GM19452 (cell line): ENCODE results near the gene RARG.

Experiments
- ATAC-seq: cut with Tn5 transposase; IDR thresholded peaks from one replicate; pipeline ENCODE4 v1.9.1; 2021; ENCODE audit not compliant: unreplicated experiment

RARG gene

DNA sequence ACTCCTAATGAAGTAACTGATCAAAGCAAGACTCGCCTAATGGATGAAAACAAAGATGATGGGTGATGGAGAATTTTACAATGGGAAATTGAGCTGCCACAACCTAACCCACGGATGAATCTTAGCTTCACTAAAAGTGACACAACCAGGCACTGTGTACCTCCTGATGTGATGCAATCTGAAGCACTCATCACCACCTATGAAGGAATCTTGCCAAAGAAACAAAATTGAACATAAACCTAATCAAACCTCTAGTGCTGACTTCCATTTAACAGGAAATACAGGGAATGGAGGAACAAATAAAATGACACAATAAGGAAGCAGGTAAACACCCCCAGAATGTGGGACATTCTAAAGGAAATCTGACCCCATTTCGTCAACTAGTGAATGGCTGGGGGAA, 13.3 kb upstream of the RARG start:
- no peak for ATAC-seq

DNA sequence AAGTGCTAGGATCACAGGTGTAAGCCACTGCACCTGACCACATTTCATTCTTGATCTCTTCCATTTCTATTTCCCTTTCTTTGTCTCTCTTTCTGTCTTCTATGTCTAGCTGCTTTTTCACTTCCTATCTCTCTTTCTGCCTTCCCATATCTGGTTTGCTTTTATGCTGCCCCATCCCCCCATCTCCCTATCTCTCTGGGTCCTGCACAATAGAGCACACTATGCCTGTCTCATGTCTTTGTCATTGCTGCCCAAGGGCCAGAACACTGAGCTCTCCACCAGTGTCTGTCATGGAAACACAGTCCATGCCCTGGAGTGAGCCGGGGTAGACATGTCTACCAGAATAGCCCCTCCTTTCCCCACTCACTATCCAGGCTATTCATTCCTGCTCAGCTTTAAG, 12.3 kb upstream of the RARG start:
- no peak for ATAC-seq

DNA sequence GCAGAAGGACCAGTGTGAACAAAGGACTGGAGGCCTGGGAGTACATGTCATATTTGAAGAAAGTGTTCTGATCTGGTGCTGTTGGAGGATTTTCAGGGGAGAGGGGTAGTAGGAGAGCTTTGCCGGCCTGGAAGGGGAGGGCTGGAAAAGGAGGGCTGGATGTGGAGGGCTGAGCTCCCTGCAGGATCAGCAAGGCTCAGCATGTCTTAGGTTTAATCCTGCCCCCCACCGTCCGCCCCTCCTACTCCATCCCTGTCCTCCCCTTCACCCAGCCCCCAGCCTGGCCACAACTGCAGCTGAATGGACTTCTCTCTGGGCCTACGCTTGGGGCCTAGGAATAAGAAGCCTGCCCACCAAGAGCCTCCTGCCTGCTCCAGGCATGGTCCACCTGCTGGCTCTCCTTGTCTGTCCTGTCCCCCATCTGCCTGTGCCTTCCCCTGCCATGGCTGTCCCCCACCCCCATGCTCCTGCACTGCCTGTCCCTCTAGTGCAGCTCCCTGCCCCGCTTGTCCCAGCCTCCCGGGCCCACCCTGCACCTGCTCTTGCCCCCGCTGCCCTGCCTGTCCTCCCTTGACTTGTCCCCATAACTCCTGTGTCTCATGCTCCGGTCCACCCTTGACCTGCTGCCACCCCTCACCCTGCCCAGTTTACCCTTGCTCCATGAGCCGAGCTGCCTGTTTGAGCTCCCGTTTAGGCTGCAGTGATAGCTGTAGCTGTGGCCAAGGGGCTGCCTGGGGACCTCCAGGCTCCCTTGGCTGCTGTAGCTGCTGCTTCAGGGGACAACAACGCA, 9.8 kb upstream of the RARG start:
- no peak for ATAC-seq

DNA sequence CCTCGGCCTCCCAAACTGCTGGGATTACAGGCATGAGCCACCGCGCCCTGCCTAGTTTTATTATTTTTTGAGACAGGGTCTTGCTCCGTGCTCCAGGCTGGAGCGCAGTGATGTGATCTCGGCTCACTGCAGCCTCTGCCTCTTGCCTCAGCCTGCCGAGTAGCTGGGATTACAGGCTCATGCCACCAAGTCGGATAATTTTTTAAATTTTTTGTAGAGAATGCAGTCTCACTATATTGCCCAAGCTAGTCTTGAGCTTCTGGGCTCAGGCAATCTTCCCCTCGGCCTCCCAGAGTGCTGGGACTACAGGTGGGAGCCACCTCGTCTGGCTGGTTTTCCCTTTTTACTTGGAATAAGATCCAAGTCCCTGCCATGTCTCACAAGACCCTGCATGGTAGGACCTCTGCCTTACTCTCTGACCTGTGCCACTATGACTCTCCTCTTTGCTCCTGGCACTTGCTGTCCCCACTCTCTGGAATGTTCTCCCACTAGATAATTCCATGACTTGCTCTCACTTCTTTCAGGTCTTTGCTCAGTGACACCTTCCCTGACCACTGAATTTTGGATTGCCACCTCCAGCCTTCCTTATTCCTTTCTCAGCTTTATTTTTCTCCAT, 7.7 kb upstream of the RARG start:
- ATAC-seq, result no peak

DNA sequence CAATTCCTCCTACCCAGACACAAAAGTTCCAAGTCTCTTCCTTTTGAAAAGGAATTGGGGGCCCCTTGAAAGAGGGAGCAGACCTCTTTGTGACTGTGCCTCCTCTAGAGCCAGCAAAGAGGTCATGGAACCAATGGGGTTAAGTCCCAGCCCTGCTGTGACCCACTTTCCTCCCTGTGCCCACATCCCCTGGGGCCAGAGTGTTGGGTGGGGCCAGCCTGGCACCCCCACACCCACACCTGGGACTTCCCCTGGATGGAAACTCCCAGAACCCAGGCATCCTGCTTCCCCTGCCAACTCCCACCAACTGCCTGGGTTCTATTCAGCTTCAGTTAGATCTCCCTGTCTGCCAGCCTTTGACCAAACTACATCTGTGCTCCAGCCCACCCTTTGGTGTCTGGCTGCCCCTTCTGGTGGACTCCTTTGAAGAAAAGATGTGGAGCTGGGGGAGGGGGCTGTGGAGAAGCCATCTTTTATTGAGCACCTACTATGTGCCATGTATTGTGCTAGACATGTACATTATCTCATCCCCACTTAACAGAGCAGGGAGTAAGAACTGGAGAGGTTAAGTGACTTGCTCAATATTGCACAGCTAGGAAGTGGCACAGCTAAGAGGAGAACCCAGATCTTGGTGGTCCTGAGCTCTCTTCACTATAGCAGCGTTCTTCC, 4.6 kb upstream of the RARG start:
- no peak for ATAC-seq

DNA sequence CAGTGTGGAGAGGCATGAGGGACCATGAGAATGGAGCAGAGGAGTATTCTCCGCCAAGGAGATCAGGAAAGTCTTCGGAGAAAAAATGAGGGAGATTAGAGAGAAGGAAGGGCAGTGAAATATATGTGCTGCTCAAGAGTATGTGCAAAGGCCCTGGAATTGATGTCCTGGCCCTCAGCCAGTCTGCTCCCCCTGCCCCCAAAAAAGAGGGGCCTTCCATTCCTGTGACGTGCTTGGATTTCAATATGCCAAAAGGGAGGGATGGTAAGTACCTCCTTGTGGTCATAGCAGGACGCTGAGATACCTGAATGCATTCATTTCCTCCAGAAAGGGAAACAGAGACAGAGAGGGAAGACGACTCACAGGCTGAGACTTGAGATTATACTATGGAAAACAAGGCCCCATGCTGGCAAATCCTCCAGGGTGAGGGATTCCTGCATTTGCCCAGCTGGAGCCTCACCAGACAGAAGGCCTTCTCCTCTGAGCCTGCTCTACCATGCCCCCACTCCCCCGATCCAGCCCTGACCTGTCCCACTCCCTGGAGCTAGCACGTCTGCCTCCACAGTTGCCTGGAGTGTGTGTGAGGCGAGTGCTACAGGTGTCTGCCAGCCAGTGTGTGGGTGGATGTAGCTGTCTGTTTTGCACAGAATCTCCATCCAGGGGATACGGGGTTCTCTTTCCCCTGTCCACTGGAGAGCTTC, 3.9 kb upstream of the RARG start:
- no peak for ATAC-seq

DNA sequence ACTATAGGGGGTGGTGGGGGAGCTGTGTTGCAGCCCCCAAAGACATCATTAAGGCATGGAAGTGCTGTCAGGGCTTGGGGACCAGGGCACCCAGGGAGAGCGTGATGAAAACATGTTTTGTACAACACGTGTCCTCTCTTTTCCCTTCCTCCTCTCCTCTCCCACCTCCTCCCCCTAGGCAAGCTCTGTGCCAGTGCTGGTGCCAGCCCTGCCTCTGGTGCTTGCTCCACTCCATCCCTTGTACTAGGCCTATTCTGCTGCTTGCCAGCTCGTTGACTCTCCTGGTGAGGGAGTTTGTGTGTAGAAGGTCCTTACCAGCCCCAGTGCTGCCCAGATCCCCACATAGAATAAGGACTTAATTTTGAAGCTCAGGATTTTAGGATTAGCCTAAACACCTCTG, 3.2 kb upstream of the RARG start:
- ATAC-seq, result no peak

DNA sequence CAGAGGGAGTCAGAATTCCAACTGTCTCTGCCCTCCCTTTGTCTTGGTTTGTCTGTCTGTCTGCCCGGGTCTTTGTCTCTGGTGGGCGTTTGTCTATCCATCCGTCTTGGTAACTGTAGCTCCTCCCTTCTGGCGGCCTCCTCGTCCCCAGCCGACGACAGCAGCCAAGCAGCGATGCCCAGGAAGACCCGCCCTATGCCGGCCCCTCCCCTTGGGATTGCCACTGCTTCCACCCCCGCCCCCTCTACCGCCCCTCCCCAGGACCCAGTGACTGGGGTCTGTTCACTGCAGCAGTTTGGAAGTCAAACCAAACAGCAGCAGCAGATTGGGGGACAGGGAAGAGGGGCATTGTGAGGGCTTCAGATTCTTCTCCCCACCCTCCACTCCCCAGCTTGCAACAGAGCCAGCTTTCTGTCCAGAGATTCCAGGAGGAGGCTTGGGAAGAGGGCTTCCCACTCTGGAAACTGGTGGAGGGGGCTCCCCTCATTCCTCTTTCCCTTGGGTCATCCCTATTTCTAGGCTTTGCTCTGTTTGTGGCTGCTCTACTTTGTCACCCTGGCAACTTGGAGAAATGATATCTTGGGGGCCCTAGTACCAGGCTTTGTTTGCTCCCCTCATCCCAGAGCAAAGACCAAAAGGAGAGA, 2.4 kb upstream of the RARG start:
- no peak for ATAC-seq

DNA sequence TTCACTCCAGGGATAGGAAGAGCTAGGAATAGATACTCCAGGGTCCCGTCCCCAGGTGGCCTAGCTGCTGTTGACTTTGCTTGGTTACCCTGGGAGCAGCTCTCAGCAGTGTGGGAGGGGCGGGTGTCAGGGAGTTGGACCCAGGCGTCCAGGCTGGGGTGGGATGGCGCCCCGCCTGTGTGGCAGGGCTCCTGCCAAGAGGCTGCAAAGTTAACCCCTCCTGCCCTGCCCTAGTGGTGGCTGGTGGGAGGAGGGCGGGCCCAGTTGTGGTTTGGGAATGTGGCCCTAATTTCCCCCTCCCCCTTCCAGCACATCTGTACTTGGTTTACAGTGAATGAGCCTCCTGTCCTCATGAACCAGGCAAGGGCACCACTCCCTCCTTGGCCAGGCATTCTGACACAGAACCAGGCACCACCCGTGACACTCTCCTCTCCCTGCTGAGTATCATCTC, 1.7 kb upstream of the RARG start:
- no peak for ATAC-seq

DNA sequence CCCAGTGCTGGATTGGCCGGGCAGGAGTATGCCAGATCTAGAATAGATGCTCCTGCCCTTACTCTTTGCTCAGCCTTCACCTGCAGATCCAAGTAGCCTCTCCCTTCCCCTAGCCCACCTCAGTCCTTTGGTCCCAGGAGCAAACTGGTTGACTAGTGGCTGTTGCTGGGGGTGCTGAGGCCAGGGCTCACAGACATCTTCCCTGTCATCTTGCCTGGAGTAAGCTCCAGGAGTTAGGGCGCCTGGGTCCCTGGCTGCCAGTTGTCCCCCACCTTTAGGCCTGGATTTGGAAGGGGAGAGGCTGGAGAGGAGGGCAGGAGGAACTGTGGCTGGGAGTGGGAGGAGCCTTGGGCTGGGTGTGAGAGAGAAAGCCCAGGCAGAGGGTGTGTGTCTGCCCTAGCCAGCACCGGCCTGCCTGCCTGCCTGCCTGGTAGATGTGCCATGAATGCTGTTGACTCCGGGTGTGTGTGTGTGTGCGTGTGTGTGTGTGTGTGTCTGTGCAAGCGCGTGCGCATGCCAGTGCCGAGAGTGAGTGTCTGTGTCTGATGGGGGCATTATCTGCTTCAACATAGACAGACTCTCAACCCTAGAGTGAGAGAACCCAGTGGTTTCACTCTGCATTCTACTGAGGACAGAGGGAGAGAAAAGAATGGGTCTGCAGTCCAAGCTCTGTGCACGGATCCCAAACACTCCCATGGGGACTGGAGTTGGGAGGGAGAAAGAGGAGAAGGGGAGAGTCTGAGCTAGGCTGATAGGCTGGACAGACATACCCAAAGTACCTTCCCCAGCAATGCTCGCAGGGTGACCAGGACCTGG, 845 bp upstream of the RARG start:
- no peak for ATAC-seq

DNA sequence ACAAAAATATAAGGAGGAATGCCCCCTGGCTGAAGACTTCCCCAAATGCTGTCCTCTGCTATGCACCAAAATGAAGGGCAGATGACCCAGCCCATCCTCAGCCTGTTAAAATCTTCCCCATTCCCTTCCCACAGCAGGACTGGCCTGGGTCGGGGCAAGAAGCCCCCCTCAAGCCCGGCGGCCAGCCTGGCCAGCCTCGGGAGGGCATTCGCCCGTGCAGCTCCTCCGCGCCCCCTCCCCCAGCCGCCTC, 413 bp downstream of the RARG start:
- ATAC-seq, result no peak

DNA sequence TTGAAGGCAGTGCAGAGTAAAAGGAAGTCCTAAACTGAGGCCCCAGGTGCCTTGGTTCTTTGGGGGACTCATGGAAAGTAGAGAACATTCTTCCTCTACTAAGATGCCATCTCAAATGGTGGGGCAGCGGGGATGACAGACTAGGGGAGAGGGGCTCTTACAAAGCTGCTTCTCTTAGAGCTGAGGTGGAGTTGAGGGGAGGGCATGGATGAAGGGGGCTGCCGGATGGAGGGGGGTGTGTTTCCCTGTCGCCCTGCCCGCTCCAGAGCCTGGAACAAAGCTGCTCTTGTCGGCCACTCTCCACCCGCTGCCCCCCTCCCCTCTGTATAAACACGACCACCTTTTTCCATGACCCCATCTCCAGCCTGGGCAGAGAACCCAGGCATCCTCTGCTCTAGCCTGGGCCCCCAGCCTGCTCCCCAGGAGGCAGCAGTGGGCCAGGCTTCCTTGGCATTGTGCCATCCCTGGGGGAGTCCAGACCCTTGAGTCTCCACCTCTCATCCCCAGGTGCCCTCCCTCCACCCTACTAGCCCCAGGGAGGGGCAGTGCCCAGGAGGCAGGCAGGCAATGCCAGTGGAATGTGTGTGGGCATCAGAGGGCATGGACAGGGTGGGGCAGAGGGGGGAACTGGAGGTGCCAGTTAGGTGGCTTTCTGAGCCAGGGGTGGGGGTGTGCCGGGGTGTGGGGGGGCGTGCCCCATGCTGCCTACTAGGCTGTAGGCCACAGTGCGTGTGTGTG, 1.7 kb downstream of the RARG start:
- ATAC-seq, result no peak

DNA sequence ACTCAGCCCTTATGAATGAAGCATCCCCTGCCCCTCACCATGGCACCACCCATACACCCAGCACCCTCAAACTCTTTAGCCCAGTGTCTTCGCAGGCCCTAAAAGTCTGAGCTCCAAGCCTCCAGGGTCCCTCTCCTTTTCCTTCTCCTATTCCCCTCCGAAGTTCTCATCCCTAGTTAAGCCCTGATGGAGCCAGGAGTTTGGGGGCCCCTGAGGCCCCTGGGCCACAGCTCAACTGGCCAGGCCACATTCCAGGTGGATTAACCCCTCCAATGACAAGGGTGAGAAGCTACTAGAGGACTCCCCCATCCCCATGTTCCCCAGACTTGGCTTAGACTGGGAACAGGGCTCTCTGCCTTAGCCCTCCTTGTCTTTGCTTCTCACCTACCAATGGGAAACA, 2.6 kb downstream of the RARG start:
- ATAC-seq, result no peak

DNA sequence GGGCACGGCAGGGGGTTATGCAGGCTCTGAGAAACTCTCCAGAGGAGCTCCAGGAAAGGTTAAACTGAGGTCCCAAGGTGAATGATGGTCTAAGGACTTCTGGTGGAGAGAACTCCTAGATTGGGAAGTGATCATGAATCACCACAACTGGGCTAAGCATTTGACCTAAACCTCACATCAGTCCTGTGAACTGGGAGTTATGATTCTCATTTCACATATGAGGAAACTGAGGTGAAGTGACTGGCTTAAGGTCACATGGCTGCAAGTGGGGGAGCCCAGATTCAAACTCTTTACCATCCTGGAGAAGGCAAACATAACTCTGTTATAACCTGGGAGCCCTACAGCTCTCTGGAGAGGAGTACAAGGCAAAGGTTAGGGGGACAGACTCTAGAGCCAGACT, 4.2 kb downstream of the RARG start:
- ATAC-seq, result no peak

DNA sequence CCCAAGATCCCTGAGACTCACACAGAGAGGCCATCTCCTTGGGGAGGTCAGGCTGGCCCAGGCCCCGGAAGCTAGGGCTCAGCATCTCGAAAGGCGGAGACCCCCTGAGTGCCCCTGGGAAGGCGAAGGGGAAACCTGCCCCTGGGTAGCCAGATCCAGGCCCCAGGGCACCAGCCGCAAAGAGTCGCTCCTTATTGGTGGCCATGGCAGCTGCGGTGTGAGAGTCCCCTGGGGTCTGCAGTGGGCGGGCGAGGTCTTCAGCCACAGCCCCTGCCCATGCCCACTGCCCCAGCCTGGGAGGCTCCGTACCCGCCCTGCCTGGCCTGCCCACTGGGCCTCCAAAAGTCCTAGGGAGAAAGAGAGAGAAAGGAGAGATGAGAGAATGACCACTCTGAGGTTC, 4.7 kb downstream of the RARG start:
- no peak for ATAC-seq

DNA sequence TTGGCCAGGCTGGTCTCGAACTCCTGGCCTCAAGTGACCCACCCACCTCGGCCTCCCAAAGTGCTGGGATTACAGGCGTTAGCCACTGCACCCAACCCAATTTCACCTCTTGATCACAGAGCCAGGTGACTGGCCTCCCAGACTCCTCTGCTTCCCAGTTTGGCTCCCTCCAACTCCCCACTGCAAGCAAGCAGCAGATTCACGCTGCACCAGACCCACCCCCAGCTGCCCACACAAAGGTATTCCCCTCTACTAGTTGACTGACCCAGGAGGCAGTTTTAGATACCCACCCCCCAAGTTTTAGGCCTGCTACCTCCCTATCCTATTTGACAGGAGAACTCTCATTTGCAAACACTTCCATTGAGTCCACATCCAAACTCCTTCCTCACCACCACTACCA, 5.2 kb downstream of the RARG start:
- no peak for ATAC-seq

DNA sequence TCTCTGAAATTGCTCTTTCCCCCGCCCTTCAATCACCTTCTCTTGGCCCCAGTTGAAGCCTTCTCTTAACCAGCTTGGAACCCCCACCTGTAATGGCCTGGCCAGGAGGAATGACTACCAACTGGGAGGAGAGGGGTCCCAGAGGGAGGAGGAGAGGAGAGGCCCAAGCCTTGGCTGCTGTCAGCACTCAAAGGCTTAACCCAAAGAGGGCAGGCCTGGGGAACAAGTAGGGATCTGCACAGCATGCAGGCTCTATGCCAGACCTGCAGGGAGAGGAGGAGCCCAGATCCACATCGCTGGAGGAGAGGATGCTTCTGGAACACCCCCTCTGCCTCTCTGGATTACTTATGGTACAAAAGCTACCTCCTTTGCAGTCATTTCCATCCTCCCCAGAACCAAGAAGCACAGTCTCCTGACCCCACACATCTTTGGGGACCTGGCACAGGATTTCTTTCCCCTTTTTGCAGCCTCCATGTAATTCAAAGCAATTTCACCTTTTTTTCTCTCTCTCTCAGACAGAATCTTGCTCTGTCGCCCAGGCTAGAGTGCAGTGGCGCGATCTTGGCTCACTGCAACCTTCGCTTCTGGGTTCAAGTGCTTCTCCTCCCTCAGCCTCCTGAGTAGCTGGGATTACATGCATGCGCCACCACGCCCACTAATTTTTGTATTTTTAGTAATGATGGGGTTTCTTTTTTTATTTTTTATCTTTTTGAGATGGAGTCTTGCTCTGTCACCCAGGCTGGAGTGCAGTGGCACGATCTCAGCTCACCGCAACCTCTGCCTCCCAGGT, 6.2 kb downstream of the RARG start:
- no peak for ATAC-seq

DNA sequence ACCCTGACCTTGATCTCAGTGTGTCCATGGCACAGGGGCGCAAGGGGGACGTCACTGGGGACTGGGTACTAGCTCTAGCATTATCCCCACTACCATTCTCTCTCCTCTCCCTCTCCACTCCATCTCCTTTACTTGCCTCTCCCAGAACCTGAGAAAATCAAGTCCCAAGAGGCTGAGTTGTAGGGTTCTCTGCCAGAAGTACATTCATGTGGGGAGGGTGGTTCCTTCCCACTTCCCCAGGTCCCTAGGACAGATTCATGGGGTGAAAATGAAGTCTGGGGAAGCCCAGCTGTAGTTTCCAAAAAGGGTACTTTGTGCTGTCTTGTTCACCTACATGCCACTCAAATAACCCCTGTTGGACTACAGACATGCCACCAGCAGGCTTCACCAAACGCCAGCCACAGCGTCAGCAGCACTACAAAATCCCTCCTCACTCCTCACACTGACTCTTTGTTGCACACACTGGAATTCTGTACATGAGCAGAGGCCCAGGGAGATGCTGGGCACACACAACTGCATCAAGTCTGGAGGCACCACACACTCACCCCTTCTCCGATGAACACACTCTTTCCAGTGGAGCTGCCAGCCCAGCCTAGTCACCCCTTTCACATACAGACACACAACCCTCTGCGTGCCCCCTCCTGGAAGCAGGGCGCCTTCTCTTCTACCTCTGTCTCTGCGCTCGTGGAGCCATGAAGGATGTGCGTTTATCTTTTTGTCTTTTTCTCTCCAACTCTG, 6.9 kb downstream of the RARG start:
- ATAC-seq, result no peak
